Measurements from ENCODE around the gene UPK3A.

DNA sequence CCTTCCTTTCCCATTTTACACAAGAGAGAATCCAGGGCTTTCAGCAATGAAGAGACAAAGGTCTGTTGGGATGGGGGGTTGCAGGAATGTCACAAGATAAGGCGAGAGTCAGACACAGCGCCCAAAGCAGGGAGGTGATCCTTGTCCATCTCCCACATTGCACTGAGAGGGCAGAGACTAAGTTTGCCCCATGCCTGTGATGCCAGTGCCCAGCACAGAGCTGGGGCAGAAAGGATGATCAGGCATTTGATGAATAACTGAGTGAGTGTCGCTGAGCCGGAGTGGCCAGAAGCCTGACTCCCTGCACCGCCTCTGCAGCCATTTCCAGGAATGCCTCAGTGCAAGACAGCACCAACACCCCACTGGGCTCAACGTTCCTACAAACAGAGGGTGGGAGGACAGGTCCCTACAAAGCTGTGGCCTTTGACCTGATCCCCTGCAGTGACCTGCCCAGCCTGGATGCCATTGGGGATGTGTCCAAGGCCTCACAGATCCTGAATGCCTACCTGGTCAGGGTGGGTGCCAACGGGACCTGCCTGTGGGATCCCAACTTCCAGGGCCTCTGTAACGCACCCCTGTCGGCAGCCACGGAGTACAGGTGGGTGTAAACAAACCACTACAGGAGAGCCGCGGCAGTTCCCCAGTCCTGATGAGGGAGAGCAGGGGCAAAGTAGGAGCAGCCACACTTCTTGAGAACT is 2.3 kb downstream of the UPK3A start:
- TF ChIP-seq, protein P1, sequence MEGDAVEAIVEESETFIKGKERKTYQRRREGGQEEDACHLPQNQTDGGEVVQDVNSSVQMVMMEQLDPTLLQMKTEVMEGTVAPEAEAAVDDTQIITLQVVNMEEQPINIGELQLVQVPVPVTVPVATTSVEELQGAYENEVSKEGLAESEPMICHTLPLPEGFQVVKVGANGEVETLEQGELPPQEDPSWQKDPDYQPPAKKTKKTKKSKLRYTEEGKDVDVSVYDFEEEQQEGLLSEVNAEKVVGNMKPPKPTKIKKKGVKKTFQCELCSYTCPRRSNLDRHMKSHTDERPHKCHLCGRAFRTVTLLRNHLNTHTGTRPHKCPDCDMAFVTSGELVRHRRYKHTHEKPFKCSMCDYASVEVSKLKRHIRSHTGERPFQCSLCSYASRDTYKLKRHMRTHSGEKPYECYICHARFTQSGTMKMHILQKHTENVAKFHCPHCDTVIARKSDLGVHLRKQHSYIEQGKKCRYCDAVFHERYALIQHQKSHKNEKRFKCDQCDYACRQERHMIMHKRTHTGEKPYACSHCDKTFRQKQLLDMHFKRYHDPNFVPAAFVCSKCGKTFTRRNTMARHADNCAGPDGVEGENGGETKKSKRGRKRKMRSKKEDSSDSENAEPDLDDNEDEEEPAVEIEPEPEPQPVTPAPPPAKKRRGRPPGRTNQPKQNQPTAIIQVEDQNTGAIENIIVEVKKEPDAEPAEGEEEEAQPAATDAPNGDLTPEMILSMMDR (IDR thresholded peaks at IDR 0.05; ENCODE audit: borderline replicate concordance, extremely low read depth, low read length, poor library complexity, severe bottlenecking), result no peak
- TF ChIP-seq EZH2 (IDR thresholded peaks at IDR 0.05; ENCODE audit: borderline replicate concordance, low read depth, low read length, severe bottlenecking), result no peak

All from DND-41 (cell line).